ENCODE results near the gene SCARB1.
A peak's percentile ranks its signal among the peaks of the same experiment; 100 is the strongest.

Gene SCARB1

GRCh38 chr12:124778411-124778810, 85.3 kb downstream of the SCARB1 start:
- TF ChIP-seq CTCF (conservative IDR thresholded peaks at IDR 0.05; ENCODE audit: low read depth, low read length), result no peak
- H3K4me3 ChIP-seq (ENCODE audit: low read depth, low read length), result no peak overlapping the region
- no peak for DNase-seq (ENCODE audit: low read depth)

- TF ChIP-seq CTCF (conservative IDR thresholded peaks at IDR 0.05; ENCODE audit: low read depth, low read length), result no peak
- no peak overlapping the region for H3K4me3 ChIP-seq (ENCODE audit: low read depth, low read length)
- DNase-seq (ENCODE audit: low read depth), result peak; percentile 43
These were observed 86.0 kb downstream of the SCARB1 start for GRCh38 chr12:124777399-124778372.

- no peak for TF ChIP-seq CTCF (conservative IDR thresholded peaks at IDR 0.05; ENCODE audit: low read depth, low read length)
- DNase-seq (ENCODE audit: low read depth), result peak; percentile 49
- H3K4me3 ChIP-seq (ENCODE audit: low read depth, low read length), result no peak overlapping the region
These were observed 87.5 kb downstream of the SCARB1 start for GRCh38 chr12:124776125-124776513.

GRCh38 chr12:124774462-124775167, 89.0 kb downstream of the SCARB1 start:
- peak; percentile 21 for TF ChIP-seq CTCF (conservative IDR thresholded peaks at IDR 0.05; ENCODE audit: low read depth, low read length)
- DNase-seq (ENCODE audit: low read depth), result peak; percentile 98
- peak overlapping the region; percentile 13 for H3K4me3 ChIP-seq (ENCODE audit: low read depth, low read length)

- no peak overlapping the region for H3K4me3 ChIP-seq (ENCODE audit: low read depth, low read length)
- no peak for TF ChIP-seq CTCF (conservative IDR thresholded peaks at IDR 0.05; ENCODE audit: low read depth, low read length)
- peak; percentile 67 for DNase-seq (ENCODE audit: low read depth)
These were observed 89.6 kb downstream of the SCARB1 start for GRCh38 chr12:124774054-124774461.

- DNase-seq (ENCODE audit: low read depth), result no peak
- no peak overlapping the region for H3K4me3 ChIP-seq (ENCODE audit: low read depth, low read length)
- no peak for TF ChIP-seq CTCF (conservative IDR thresholded peaks at IDR 0.05; ENCODE audit: low read depth, low read length)
These were observed 91.1 kb downstream of the SCARB1 start for GRCh38 chr12:124772289-124773170.
